ENCODE data around the gene LRFN4. TPM values are rescaled to one million over a fixed set of nuclear protein-coding genes. Genes with fewer than 3 reads are reported as not detected.

Gene LRFN4
- total and polyA plus RNA-seq, 2 of the 8 experiments (the other 6 are each of a cell fraction or from before 2014, with no cell fraction given): 49.8 to 64.3 TPM

- Histone ChIP-seq H2AFZ (ENCODE audit: low read length) (no peak overlapping the region), H3K56ac (replicated peaks; ENCODE audit: insufficient read length, low read depth, low read length) (no peak overlapping the region), H3K18ac (ENCODE audit: extremely low read depth, low read length) (no peak overlapping the region), H3K4ac (replicated peaks; ENCODE audit: insufficient read length, low read depth, low read length) (no peak overlapping the region), H2AK5ac (ENCODE audit: low read depth, low read length) (no peak overlapping the region), H4K91ac (replicated peaks; ENCODE audit: insufficient read length, low read length) (no peak overlapping the region), H4K5ac (ENCODE audit: insufficient read length, low read depth, low read length) (no peak overlapping the region), H2BK120ac (replicated peaks; ENCODE audit: low read depth, low read length) (no peak overlapping the region), H3K14ac (ENCODE audit: insufficient read length) (no peak overlapping the region), H3K9ac (replicated peaks in 1 of 4; ENCODE audit: extremely low read depth in 1 of 4, low read depth in 3 of 4, low read length in 3 of 4) (no peak overlapping the region), H3K27me3 (replicated peaks in 1 of 4; ENCODE audit: control insufficient read depth in 3 of 4, extremely low read depth in 1 of 4, insufficient read depth in 3 of 4, low read length in 3 of 4) (no peaks in the 10 kb centered on the region), H4K20me1 (replicated peaks in 1 of 2; ENCODE audit: control insufficient read depth in 1 of 2, insufficient read depth in 2 of 2, low read length in 2 of 2) (no peaks in the 10 kb centered on the region), H2BK15ac (ENCODE audit: low read length) (no peak overlapping the region), H3K9me3 (ENCODE audit: insufficient read depth in 2 of 2, low read depth in 1 of 2, low read length in 1 of 2) (no peaks in the 10 kb centered on the region), H2BK20ac (ENCODE audit: low read length) (no peak overlapping the region), H3K79me2 (ENCODE audit: control insufficient read depth in 1 of 2, insufficient read depth in 2 of 2, low read length in 2 of 2) (no peaks in the 10 kb centered on the region), H3K27ac (ENCODE audit: low read depth, low read length) (no peak overlapping the region), H3K23me2 (ENCODE audit: low read depth, low read length) (peaks cover 3% of the 10 kb centered on the region), H3K4me1 (replicated peaks in 1 of 4; ENCODE audit: control insufficient read depth in 3 of 4, insufficient read depth in 4 of 4, low read length in 3 of 4) (peaks cover 3 to 9% (median 4%) of the 10 kb centered on the region in 4 experiments), H4K8ac (ENCODE audit: extremely low read depth, insufficient read depth, low read length) (no peak overlapping the region), H2BK5ac (ENCODE audit: low read depth, low read length) (0 out of 2 replicates have a peak overlapping the region, but pooled peaks have one; percentile 28), H3K4me3 (ENCODE audit: extremely low read depth in 1 of 4, insufficient read depth in 2 of 4, low read depth in 3 of 4, low read length in 4 of 4) (no peak overlapping the region), H3K79me1 (ENCODE audit: low read depth, low read length) (no peaks in the 10 kb centered on the region), H2BK12ac (ENCODE audit: low read depth, low read length) (no peak overlapping the region), H3K23ac (ENCODE audit: insufficient read length) (no peak overlapping the region), H3K36me3 (ENCODE audit: control insufficient read depth in 2 of 4, insufficient read depth in 4 of 4, low read length in 3 of 4) (peaks cover under 1 to 16% (median 7%) of the 10 kb centered on the region in 4 experiments; a peak in 6 of 8 replicates), H3K4me2 (ENCODE audit: insufficient read depth in 1 of 2, low read depth in 2 of 2, low read length in 2 of 2) (no peak overlapping the region)
- WGBS, 2 experiments (ENCODE audit: extremely low coverage in 1 of 2, insufficient coverage in 1 of 2, insufficient read length in 1 of 2, insufficient replicate concordance in 2 of 2, low coverage in 1 of 2, low lambda C conversion rate in 2 of 2, missing lambda C conversion rate in 1 of 2): 90% methylated on average over 23 of the region's 23 CpGs; no CpG with 5 or more reads in 1 of the 2 experiments
- FAIRE-seq (no peak), DNase-seq (ENCODE audit: low read depth in 1 of 2, low spot score in 2 of 2) (no peak)
- ChIA-PET CTCF (ENCODE audit: partially characterized antibody) (interaction anchor here (1.8 to 6.3 kb wide), 5 partner anchors 15 to 125 kb away, joined by 8 to 72 read pairs (median 11); partner anchors contain the start of gene C11orf86), POLR2A (ENCODE audit: partially characterized antibody) (interaction anchor here (1.3 to 2.4 kb wide), 3 partner anchors 9 to 11 kb away, joined by 3 to 5 read pairs (median 5); no protein-coding TSS in a partner anchor)
- no peak for TF ChIP-seq GABPA (IDR thresholded peaks at IDR 0.05; ENCODE audit: borderline replicate concordance, insufficient read depth, low read length)
- TF ChIP-seq CTCF (IDR thresholded peaks at IDR 0.05; ENCODE audit: control extremely low read depth in 1 of 3, insufficient read depth in 1 of 3, low read depth in 1 of 3, low read length in 3 of 3): no peak
- TF ChIP-seq BRCA1 (IDR thresholded peaks at IDR 0.05; ENCODE audit: low read depth, low read length): no peak
- no peak for TF ChIP-seq CREB1 (IDR thresholded peaks at IDR 0.05)
- no peak for TF ChIP-seq CBX8 (IDR thresholded peaks at IDR 0.05; ENCODE audit: borderline replicate concordance, low read depth, low read length)
- TF ChIP-seq CHD1 (IDR thresholded peaks at IDR 0.05; ENCODE audit: low read depth, low read length): no peak
- no peak for TF ChIP-seq NANOG (IDR thresholded peaks at IDR 0.05; ENCODE audit: insufficient read depth, low read depth, low read length, poor library complexity, severe bottlenecking)
- TF ChIP-seq SP1 (IDR thresholded peaks at IDR 0.05; ENCODE audit: low read depth, low read length): no peak
- TF ChIP-seq YY1 (IDR thresholded peaks at IDR 0.05; ENCODE audit: low read depth, low read length): no peak
- TF ChIP-seq MAFK (IDR thresholded peaks at IDR 0.05; ENCODE audit: low read depth, low read length): no peak
- TF ChIP-seq TEAD4 (IDR thresholded peaks at IDR 0.05; ENCODE audit: low read depth, low read length): no peak
Observed at GRCh38 chr11:66850588-66851238, 6.2 kb upstream of the LRFN4 start.

Measured in H1 (cell line).